Retinal pigment epithelial cell (primary cell): ENCODE results near the gene DNAI4.

Experiments used
- DNase-seq: peaks from one replicate; pipeline ENCODE4 v3.0.0-alpha.2; 2010; ENCODE audit warnings: low read depth
- H3K4me3 ChIP-seq: 2 replicates; pipeline ENCODE4 v1.5.1; 2011; ENCODE audit warnings: mild to moderate bottlenecking, low read length, control low read depth, moderate library complexity
- CTCF ChIP-seq: conservative IDR thresholded peaks from 2 replicates; pipeline ENCODE4 v1.5.1; 2011; ENCODE audit warnings: low read depth, low read length, control low read depth, inconsistent platforms

DNAI4 gene

GRCh38 chr1:66777831-66778230 lies 146.8 kb downstream of the DNAI4 start:
- H3K4me3 ChIP-seq, result no peak overlapping the region
- peak; percentile 2 for DNase-seq
- TF ChIP-seq CTCF, result no peak

GRCh38 chr1:66775646-66776045 lies 149.0 kb downstream of the DNAI4 start:
- H3K4me3 ChIP-seq, result no peak overlapping the region
- TF ChIP-seq CTCF, result no peak
- DNase-seq, result no peak

- H3K4me3 ChIP-seq, result no peak overlapping the region
- no peak for DNase-seq
- TF ChIP-seq CTCF, result no peak
These were observed 150.2 kb downstream of the DNAI4 start for GRCh38 chr1:66774438-66774837.

- TF ChIP-seq CTCF, result no peak
- no peak for DNase-seq
- H3K4me3 ChIP-seq, result no peak overlapping the region
These were observed 151.4 kb downstream of the DNAI4 start for GRCh38 chr1:66773227-66773626.

- TF ChIP-seq CTCF, result no peak
- no peak overlapping the region for H3K4me3 ChIP-seq
- DNase-seq, result no peak
These were observed 154.0 kb downstream of the DNAI4 start for GRCh38 chr1:66770694-66771093.

GRCh38 chr1:66770240-66770639 lies 154.4 kb downstream of the DNAI4 start:
- no peak for TF ChIP-seq CTCF
- no peak overlapping the region for H3K4me3 ChIP-seq
- DNase-seq, result no peak

- no peak overlapping the region for H3K4me3 ChIP-seq
- TF ChIP-seq CTCF, result no peak
- DNase-seq, result no peak
These were observed 155.0 kb downstream of the DNAI4 start for GRCh38 chr1:66769512-66770229.
